Type B pancreatic cell (in vitro differentiated cells): ENCODE measurements around the gene TUNAR. TPM values are rescaled to one million over a fixed set of nuclear protein-coding genes. Genes with fewer than 3 reads are reported as not detected.

Experiments used
- DNase-seq: peaks from one replicate; pipeline ENCODE4 v3.0.0; 2021; ENCODE audit warnings: mixed read lengths; ENCODE audit not compliant: unreplicated experiment; ENCODE audit errors: extremely low spot score
- H3K27ac Mint-ChIP-seq: 2 replicates; pipeline ENCODE4 v1.8.0; 2021; ENCODE audit warnings: mild to moderate bottlenecking, mixed read lengths
- H3K27me3 Mint-ChIP-seq: 2 replicates; pipeline ENCODE4 v1.8.0; 2021; ENCODE audit warnings: mixed read lengths
- H3K36me3 Mint-ChIP-seq: 2 replicates; pipeline ENCODE4 v1.8.0; 2021; ENCODE audit warnings: mixed read lengths
- H3K4me1 Mint-ChIP-seq: one replicate; pipeline ENCODE4 v1.8.0; 2021; ENCODE audit warnings: mixed read lengths; ENCODE audit not compliant: unreplicated experiment
- H3K4me3 Mint-ChIP-seq: 2 replicates; pipeline ENCODE4 v1.8.0; 2021; ENCODE audit warnings: mild to moderate bottlenecking, mixed read lengths
- H3K9me3 Mint-ChIP-seq: 2 replicates; pipeline ENCODE4 v1.8.0; 2021; ENCODE audit warnings: mixed read lengths
- total RNA-seq: library from RNA; stranded (reverse); gene quantifications from 2 replicates; pipeline ENCODE4 v1.2.1, GENCODE V29; 2021; ENCODE audit warnings: low replicate concordance
- TF ChIP-seq, protein P1 (sequence below): fragments of 200-600 bp; sonication (generic); conservative IDR thresholded peaks from 2 replicates; pipeline ENCODE4 v1.5.0; 2021; ENCODE audit warnings: antibody characterized with exemption, mild to moderate bottlenecking

Gene TUNAR
- total RNA-seq, 1 donor from 2014 or later, result 7.4 TPM

GRCh38 chr14:95831468-95831867 lies 45.2 kb upstream of the TUNAR start:
- Mint-ChIP-seq H3K4me3 (no peak overlapping the region), H3K27me3 (peaks cover 23% of the 10 kb centered on the region), H3K27ac (no peak overlapping the region), H3K9me3 (no peaks in the 10 kb centered on the region), H3K36me3 (no peaks in the 10 kb centered on the region), H3K4me1 (peaks cover 3% of the 10 kb centered on the region)
- TF ChIP-seq, protein P1, sequence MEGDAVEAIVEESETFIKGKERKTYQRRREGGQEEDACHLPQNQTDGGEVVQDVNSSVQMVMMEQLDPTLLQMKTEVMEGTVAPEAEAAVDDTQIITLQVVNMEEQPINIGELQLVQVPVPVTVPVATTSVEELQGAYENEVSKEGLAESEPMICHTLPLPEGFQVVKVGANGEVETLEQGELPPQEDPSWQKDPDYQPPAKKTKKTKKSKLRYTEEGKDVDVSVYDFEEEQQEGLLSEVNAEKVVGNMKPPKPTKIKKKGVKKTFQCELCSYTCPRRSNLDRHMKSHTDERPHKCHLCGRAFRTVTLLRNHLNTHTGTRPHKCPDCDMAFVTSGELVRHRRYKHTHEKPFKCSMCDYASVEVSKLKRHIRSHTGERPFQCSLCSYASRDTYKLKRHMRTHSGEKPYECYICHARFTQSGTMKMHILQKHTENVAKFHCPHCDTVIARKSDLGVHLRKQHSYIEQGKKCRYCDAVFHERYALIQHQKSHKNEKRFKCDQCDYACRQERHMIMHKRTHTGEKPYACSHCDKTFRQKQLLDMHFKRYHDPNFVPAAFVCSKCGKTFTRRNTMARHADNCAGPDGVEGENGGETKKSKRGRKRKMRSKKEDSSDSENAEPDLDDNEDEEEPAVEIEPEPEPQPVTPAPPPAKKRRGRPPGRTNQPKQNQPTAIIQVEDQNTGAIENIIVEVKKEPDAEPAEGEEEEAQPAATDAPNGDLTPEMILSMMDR, result no peak
- no peak for DNase-seq

- Mint-ChIP-seq H3K4me3 (no peak overlapping the region), H3K27ac (no peak overlapping the region), H3K9me3 (no peaks in the 10 kb centered on the region), H3K36me3 (no peaks in the 10 kb centered on the region), H3K27me3 (peaks cover 19% of the 10 kb centered on the region), H3K4me1 (peaks cover 3% of the 10 kb centered on the region)
- DNase-seq, result no peak
- TF ChIP-seq, protein P1, result no peak
These were observed 44.6 kb upstream of the TUNAR start for GRCh38 chr14:95832012-95832411.

DNA sequence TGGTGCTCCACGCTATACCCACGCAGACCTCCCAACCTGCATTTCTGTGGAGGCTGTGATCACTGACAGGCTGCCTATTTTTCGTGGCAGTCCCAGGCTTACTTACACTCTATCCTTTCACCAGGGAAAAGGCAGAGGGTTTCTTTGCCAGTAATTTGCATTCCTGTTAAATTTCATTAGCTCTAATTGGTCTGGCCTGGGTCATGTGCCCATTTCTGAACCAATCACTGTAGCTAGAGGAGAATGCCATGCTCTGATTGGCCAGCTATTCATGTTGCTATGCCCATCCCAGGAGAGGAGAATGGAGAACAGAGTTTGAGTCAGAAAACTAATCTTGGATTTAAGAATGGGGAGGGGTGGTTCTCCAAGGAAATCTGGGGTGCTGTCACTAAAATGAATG lies 43.2 kb upstream of the TUNAR start:
- Mint-ChIP-seq H3K36me3 (no peaks in the 10 kb centered on the region), H3K4me3 (no peak overlapping the region)
- no peak for DNase-seq

GRCh38 chr14:95834496-95834895 lies 42.1 kb upstream of the TUNAR start:
- no peak for DNase-seq
- Mint-ChIP-seq H3K4me1 (peaks cover 3% of the 10 kb centered on the region), H3K36me3 (no peaks in the 10 kb centered on the region), H3K27ac (no peak overlapping the region), H3K4me3 (no peak overlapping the region), H3K9me3 (no peaks in the 10 kb centered on the region), H3K27me3 (peaks cover 22% of the 10 kb centered on the region)
- TF ChIP-seq, protein P1, result no peak

More for the DNA sequence above, 43.2 kb upstream of the TUNAR start:
- TF ChIP-seq, protein P1, result no peak
- Mint-ChIP-seq H3K4me1 (peaks cover 3% of the 10 kb centered on the region), H3K27ac (no peak overlapping the region), H3K27me3 (peaks cover 22% of the 10 kb centered on the region), H3K9me3 (no peaks in the 10 kb centered on the region)

DNA sequence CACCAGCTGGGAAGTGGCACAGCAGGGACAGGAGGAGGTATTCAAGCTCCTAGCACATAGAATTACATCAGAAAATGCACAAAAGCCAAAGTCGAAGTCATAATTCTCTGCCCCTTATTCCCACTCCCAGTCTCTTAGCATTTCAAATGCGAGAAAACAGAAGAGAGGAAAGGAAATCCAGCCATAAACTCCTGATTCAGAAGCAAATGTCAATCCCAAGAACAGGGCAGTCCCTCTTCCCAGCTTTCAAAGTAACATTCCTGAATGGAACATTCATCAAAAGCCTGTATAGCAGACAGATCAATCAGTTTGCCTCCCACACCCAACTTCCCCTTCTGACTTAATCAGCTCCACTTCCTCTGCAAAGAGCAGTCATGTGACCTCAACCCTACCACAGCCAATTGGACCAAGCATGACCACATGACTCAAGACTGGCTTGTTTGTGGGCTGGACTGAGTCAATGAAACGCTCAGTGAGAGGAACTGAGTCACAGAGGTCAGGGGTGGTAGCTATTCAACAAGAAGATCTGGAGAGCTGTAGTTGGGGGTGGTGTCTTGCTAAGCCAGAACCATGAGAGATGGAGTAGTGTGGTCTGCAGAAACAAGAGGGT lies 41.4 kb upstream of the TUNAR start:
- no peak overlapping the region for H3K27ac Mint-ChIP-seq

More for the DNA sequence above, 41.4 kb upstream of the TUNAR start:
- DNase-seq, result no peak
- no peaks in the 10 kb centered on the region for H3K36me3 Mint-ChIP-seq
- peaks cover 3% of the 10 kb centered on the region for H3K4me1 Mint-ChIP-seq
- H3K4me3 Mint-ChIP-seq, result no peak overlapping the region
- H3K27me3 Mint-ChIP-seq, result peaks cover 22% of the 10 kb centered on the region
- TF ChIP-seq, protein P1, result no peak
- no peaks in the 10 kb centered on the region for H3K9me3 Mint-ChIP-seq
